ENCODE measurements around the gene CARD11.

DNA sequence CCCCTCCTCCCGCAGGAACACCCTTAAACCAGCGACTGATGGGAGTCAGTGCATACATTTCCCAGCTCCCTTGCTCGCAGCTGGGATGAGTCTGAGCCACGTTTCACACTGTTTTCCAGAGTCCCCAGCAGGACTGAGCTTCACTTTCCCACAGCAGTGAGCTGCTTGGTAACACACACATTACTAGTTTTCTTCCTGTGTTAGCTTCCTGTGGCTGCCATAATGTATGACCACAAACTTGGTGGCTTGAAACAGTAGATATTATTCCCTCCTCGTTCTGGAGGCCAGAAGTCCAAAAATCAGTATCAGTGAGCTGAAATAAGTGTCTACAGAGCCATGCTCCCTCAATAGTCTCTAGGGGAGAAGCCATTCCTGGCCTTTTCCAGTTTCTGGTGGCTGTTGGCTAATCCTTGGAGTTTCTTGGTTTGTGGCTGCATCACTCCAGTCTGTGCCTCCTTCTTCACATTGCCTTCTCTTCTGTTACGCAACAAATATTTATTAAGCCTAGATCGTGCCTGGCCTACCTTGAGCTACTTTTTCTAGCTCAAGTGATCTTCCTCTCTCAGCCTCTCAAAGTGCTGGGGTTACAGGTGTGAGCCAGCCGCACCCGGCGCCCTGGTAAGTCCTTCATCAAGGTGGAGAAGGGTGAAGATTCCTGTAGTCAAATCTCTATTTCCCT, 26.2 kb upstream of the CARD11 start:
- TF ChIP-seq CTCF (IDR thresholded peaks at IDR 0.05) (no peak), POLR2A (IDR thresholded peaks at IDR 0.05) (no peak)

Data from testis (tissue), 2 donors.